ENCODE data around the gene LRIT3.

LRIT3 gene

GRCh38 chr4:109801895-109802319 is 46.0 kb upstream of the LRIT3 start, which contains the start of gene CFI:
Gene CFI, minus strand, starts transcription at chr4:109801999. Its CDS starts 28 bp downstream, at chr4:109801971.
- DNase-seq (ENCODE audit: low read depth in 1 of 2, low spot score in 1 of 2) = no peak
- no peak for TF ChIP-seq POLR2AphosphoS5 (IDR thresholded peaks at IDR 0.05; ENCODE audit: low read depth)
- TF ChIP-seq CTCF (IDR thresholded peaks at IDR 0.05; ENCODE audit: insufficient read depth, low read length) = no peak
- no peak for TF ChIP-seq SPI1 (IDR thresholded peaks at IDR 0.05; ENCODE audit: borderline replicate concordance, low read depth)
- TF ChIP-seq GABPA (IDR thresholded peaks at IDR 0.05; ENCODE audit: low read depth) = no peak
- no peak for TF ChIP-seq REST (IDR thresholded peaks at IDR 0.05; ENCODE audit: insufficient replicate concordance, low read depth)
- Histone ChIP-seq H3K27ac (replicated peaks) (no peak within 1 kb of the TSS), H3K4me3 (replicated peaks; ENCODE audit: insufficient read depth, low read length) (no peak within 1 kb of the TSS), H3K27me3 (ENCODE audit: insufficient read depth, poor library complexity, severe bottlenecking) (no peaks in the 10 kb centered on the region)

- TF ChIP-seq CTCF (IDR thresholded peaks at IDR 0.05; ENCODE audit: insufficient read depth, low read length) (peak; percentile 33), REST (IDR thresholded peaks at IDR 0.05; ENCODE audit: insufficient replicate concordance, low read depth) (no peak)
- H3K4me3 ChIP-seq (replicated peaks; ENCODE audit: insufficient read depth, low read length) = no peak overlapping the region
- no peaks in the 10 kb centered on the region for H3K27me3 ChIP-seq (ENCODE audit: insufficient read depth, poor library complexity, severe bottlenecking)
- H3K27ac ChIP-seq (replicated peaks) = no peak overlapping the region
- DNase-seq (ENCODE audit: low read depth in 1 of 2, low spot score in 1 of 2) = peak in 1 of 2 experiments; percentile 27
Measured at GRCh38 chr4:109803924-109804571, 43.9 kb upstream of the LRIT3 start.

- Histone ChIP-seq H3K4me3 (replicated peaks; ENCODE audit: insufficient read depth, low read length) (no peak overlapping the region), H3K27me3 (ENCODE audit: insufficient read depth, poor library complexity, severe bottlenecking) (no peaks in the 10 kb centered on the region), H3K27ac (replicated peaks) (no peak overlapping the region)
- no peak for DNase-seq (ENCODE audit: low read depth in 1 of 2, low spot score in 1 of 2)
- TF ChIP-seq SPI1 (IDR thresholded peaks at IDR 0.05; ENCODE audit: borderline replicate concordance, low read depth) (no peak), REST (IDR thresholded peaks at IDR 0.05; ENCODE audit: insufficient replicate concordance, low read depth) (peak; percentile 46)
Measured at GRCh38 chr4:109809655-109810054, 38.3 kb upstream of the LRIT3 start.
